HepG2 (cell line): Measurements from ENCODE around the gene XRCC1. TPM values are rescaled to one million over a fixed set of nuclear protein-coding genes. Genes with fewer than 3 reads are reported as not detected.

Source experiments
- ATRX ChIP-seq: sonication (generic); formaldehyde crosslinking; IDR thresholded peaks from 2 replicates; pipeline ENCODE4 v1.4.0; 2020; ENCODE audit warnings: missing genetic modification reagents, borderline replicate concordance
- BRD4 ChIP-seq: sonication (generic); formaldehyde crosslinking; IDR thresholded peaks from 2 replicates; pipeline ENCODE4 v1.4.0; 2020; ENCODE audit warnings: missing genetic modification reagents
- EED ChIP-seq: sonication (generic); formaldehyde crosslinking; IDR thresholded peaks from 2 replicates; pipeline ENCODE4 v1.5.0; 2020; ENCODE audit warnings: mild to moderate bottlenecking, missing genetic modification reagents
- HOXD1 ChIP-seq: sonication (generic); formaldehyde crosslinking; IDR thresholded peaks from 2 replicates; pipeline ENCODE4 v1.5.0; 2020; ENCODE audit warnings: missing genetic modification reagents
- IKZF1 ChIP-seq: fragments of 450-650 bp; IDR thresholded peaks from 2 replicates; pipeline ENCODE4 v1.7.1; 2016
- JARID2 ChIP-seq: sonication (generic); formaldehyde crosslinking; IDR thresholded peaks from 2 replicates; pipeline ENCODE4 v1.8.1; 2023; ENCODE audit warnings: missing genetic modification reagents, inconsistent platforms; ENCODE audit not compliant: insufficient replicate concordance
- MEF2D ChIP-seq: sonication (generic); formaldehyde crosslinking; IDR thresholded peaks from 2 replicates; pipeline ENCODE4 v1.5.1; 2020; ENCODE audit warnings: mild to moderate bottlenecking, missing genetic modification reagents
- RFXANK ChIP-seq: IDR thresholded peaks from 2 replicates; pipeline ENCODE4 v1.6.1; 2016
- RXRA ChIP-seq: sonication (generic); formaldehyde crosslinking; IDR thresholded peaks from 2 replicates; pipeline ENCODE4 v1.5.1; 2020; ENCODE audit warnings: missing genetic modification reagents
- SIN3A ChIP-seq: IDR thresholded peaks from 2 replicates; pipeline ENCODE4 v1.6.1; 2011; ENCODE audit warnings: low read depth, mild to moderate bottlenecking, control low read depth, low read length, borderline replicate concordance
- SP2 ChIP-seq: sonication (generic); formaldehyde crosslinking; IDR thresholded peaks from 2 replicates; pipeline ENCODE4 v1.5.1; 2020; ENCODE audit warnings: mild to moderate bottlenecking, missing genetic modification reagents
- YEATS2 ChIP-seq: sonication (generic); formaldehyde crosslinking; IDR thresholded peaks from 2 replicates; pipeline ENCODE4 v1.4.0; 2020; ENCODE audit warnings: missing genetic modification reagents, borderline replicate concordance
- ZBTB3 ChIP-seq: sonication (generic); formaldehyde crosslinking; IDR thresholded peaks from 2 replicates; pipeline ENCODE4 v1.4.0; 2020; ENCODE audit warnings: low read depth, mild to moderate bottlenecking, moderate library complexity, missing genetic modification reagents, borderline replicate concordance
- ZEB1 ChIP-seq: IDR thresholded peaks from 2 replicates; pipeline ENCODE4 v1.6.1; 2012; ENCODE audit warnings: mild to moderate bottlenecking, low read depth, inconsistent platforms; ENCODE audit not compliant: insufficient replicate concordance
- ZMYM2 ChIP-seq: sonication (generic); formaldehyde crosslinking; IDR thresholded peaks from 2 replicates; pipeline ENCODE4 v1.8.0; 2022; ENCODE audit warnings: mild to moderate bottlenecking, missing genetic modification reagents
- ZNF124 ChIP-seq: sonication (generic); formaldehyde crosslinking; IDR thresholded peaks from 2 replicates; pipeline ENCODE4 v1.4.0; 2020; ENCODE audit warnings: missing genetic modification reagents
- ZNF460 ChIP-seq: sonication (generic); formaldehyde crosslinking; IDR thresholded peaks from 2 replicates; pipeline ENCODE4 v1.5.1; 2020; ENCODE audit warnings: missing genetic modification reagents, mild to moderate bottlenecking, borderline replicate concordance
- ZNF564 ChIP-seq: sonication (generic); formaldehyde crosslinking; IDR thresholded peaks from 2 replicates; pipeline ENCODE4 v1.8.1; 2023; ENCODE audit warnings: mild to moderate bottlenecking, missing genetic modification reagents
- ZNF629 ChIP-seq: sonication (generic); formaldehyde crosslinking; conservative IDR thresholded peaks from 2 replicates; pipeline ENCODE4 v1.5.0; 2020; ENCODE audit warnings: missing genetic modification reagents
- ZNF879 ChIP-seq: sonication (generic); formaldehyde crosslinking; IDR thresholded peaks from 2 replicates; pipeline ENCODE4 v1.8.1; 2023; ENCODE audit warnings: missing genetic modification reagents
- polyA plus RNA-seq, 8 experiments: library from polyadenylated mRNA; depleted of rRNA in 3 of 8; stranded (reverse) in 7 of 8; unstranded in 1 of 8; fragments of >200 nt; fragmentation: Illumina TruSeq in 4 of 8; extraction: Trizol in 4 of 8; gene quantifications; 2 replicates each; pipeline versions ENCODE4 v1.2.1 to v1.2.3, GENCODE V29; 2011 to 2016; ENCODE audit warnings: low read depth in 4 of 8, missing spikeins in 1 of 8, mixed read lengths in 1 of 8; ENCODE audit not compliant: insufficient read depth in 1 of 8
- total RNA-seq, 5 experiments: library from RNA; depleted of rRNA; stranded (reverse); fragments of >200 nt; fragmentation: Illumina TruSeq; extraction: Trizol; gene quantifications; 2 replicates each; pipeline ENCODE4 v1.2.3, GENCODE V29; 2016; ENCODE audit warnings: low read depth in 1 of 5
- TF ChIP-seq, protein P1 (sequence below): sonication (generic); formaldehyde crosslinking; IDR thresholded peaks from 2 replicates; pipeline ENCODE4 v1.4.0; 2020; ENCODE audit warnings: missing genetic modification reagents
- TF ChIP-seq, protein P2 (sequence below), 2 experiments: fragments of 450-650 bp in 1 of 2; sonication (generic) in 1 of 2; formaldehyde crosslinking; IDR thresholded peaks; 2 replicates each; pipeline versions ENCODE4 v1.5.0 to v1.8.0; 2020 to 2022; ENCODE audit warnings: mild to moderate bottlenecking in 1 of 2, missing genetic modification reagents in 1 of 2

XRCC1 gene
- total and polyA plus RNA-seq, 2 of the 13 experiments (the other 11 are each of a cell fraction or from before 2014, with no cell fraction given) = 24.7 to 26.3 TPM

DNA sequence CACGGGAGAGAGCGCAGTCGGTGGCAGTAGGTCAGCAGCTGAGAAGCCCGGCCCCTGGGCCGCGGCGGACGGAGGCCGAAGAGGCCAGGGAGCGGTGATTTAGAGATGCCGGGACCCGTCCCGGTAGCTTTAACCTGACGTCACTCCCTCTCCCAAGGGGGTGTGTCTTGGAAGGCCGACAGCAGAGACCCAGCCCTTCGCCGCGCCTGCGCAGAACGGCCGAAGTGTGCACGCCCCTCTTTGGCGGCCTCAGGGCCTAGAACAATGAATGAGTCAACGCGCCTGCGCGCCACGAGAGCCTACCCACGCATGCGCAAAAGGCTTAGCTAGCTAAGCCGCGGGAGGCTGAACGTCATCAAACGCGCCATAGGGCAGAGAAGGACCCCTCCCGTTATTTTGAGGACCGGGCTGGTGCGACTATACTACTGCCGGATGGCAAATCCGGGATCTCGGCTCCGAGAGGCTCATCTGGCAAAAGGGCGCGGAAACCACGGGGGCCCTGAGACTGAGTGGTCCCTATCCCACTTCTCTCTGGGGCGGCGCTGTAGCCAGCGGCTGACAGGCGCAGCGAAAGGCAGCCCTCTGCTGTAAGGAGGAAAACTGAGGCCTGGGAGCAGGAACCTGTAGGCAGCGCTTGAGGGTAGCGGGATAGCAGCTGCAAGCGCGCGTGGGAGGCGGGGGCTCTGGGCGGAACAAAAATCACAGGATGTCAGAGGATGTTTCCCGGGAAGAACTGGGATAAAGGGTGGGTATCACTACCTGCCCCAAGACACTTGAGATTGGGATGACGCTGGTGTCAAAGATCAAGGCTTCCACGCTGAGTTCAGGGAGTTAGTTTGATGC is 20.9 kb upstream of the XRCC1 start, which contains the start of the genes IRGQ and ZNF576 (continued):
- TF ChIP-seq RXRA (CRISPR knock-in tag) (peak; percentile 56; the same call in 1 of the 2 replicates), ZBTB3 (peak; percentile 94), SIN3A (peak; percentile 75), ATRX (CRISPR knock-in tag) (no peak), MEF2D (CRISPR knock-in tag) (no peak; the same call in 1 of the 2 replicates), EED (CRISPR knock-in tag) (no peak), JARID2 (CRISPR knock-in tag) (no peak), ZNF564 (CRISPR knock-in tag) (0 out of 2 replicates have a peak, but pooled peaks have one; percentile 55), ZNF879 (CRISPR knock-in tag) (no peak), ZEB1 (no peak), SP2 (CRISPR knock-in tag) (0 out of 2 replicates have a peak, but pooled peaks have one; percentile 11), RFXANK (CRISPR knock-in tag) (0 out of 2 replicates have a peak, but pooled peaks have one; percentile 48), BRD4 (CRISPR knock-in tag) (0 out of 2 replicates have a peak, but pooled peaks have one; percentile 63), HOXD1 (0 out of 2 replicates have a peak, but pooled peaks have one; percentile 25), ZNF629 (CRISPR knock-in tag) (peak; percentile 94), YEATS2 (peak; percentile 97), ZNF460 (CRISPR knock-in tag) (no peak; the same call in 1 of the 2 replicates), ZMYM2 (CRISPR knock-in tag) (no peak), IKZF1 (no peak), ZNF124 (no peak; the same call in 1 of the 2 replicates)
- TF ChIP-seq, protein P1, sequence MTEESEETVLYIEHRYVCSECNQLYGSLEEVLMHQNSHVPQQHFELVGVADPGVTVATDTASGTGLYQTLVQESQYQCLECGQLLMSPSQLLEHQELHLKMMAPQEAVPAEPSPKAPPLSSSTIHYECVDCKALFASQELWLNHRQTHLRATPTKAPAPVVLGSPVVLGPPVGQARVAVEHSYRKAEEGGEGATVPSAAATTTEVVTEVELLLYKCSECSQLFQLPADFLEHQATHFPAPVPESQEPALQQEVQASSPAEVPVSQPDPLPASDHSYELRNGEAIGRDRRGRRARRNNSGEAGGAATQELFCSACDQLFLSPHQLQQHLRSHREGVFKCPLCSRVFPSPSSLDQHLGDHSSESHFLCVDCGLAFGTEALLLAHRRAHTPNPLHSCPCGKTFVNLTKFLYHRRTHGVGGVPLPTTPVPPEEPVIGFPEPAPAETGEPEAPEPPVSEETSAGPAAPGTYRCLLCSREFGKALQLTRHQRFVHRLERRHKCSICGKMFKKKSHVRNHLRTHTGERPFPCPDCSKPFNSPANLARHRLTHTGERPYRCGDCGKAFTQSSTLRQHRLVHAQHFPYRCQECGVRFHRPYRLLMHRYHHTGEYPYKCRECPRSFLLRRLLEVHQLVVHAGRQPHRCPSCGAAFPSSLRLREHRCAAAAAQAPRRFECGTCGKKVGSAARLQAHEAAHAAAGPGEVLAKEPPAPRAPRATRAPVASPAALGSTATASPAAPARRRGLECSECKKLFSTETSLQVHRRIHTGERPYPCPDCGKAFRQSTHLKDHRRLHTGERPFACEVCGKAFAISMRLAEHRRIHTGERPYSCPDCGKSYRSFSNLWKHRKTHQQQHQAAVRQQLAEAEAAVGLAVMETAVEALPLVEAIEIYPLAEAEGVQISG = peak; percentile 79
- TF ChIP-seq, protein P2, sequence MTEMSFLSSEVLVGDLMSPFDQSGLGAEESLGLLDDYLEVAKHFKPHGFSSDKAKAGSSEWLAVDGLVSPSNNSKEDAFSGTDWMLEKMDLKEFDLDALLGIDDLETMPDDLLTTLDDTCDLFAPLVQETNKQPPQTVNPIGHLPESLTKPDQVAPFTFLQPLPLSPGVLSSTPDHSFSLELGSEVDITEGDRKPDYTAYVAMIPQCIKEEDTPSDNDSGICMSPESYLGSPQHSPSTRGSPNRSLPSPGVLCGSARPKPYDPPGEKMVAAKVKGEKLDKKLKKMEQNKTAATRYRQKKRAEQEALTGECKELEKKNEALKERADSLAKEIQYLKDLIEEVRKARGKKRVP (CRISPR knock-in tag; IDR thresholded peaks at IDR 0.05) = no peak
